NCI-H2107 treated with DMSO at 0.1 percent for 48 hours (cell line): ENCODE measurements around the gene OLFML1.
"Not testable (repeated sequence)": the region's sequence is repeated elsewhere in the genome, so short reads cannot be mapped to it uniquely, and the experiment has no call there.

Experiments used
- DNase-seq: peaks from one replicate; lab custom pipeline; 2025; ENCODE audit not compliant: unreplicated experiment; lab: John Stamatoyannopoulos, UW

OLFML1 gene

GRCh38 chr11:7511401-7511800, 26.1 kb downstream of the OLFML1 start:
- DNase-seq = peak; percentile 51

DNA sequence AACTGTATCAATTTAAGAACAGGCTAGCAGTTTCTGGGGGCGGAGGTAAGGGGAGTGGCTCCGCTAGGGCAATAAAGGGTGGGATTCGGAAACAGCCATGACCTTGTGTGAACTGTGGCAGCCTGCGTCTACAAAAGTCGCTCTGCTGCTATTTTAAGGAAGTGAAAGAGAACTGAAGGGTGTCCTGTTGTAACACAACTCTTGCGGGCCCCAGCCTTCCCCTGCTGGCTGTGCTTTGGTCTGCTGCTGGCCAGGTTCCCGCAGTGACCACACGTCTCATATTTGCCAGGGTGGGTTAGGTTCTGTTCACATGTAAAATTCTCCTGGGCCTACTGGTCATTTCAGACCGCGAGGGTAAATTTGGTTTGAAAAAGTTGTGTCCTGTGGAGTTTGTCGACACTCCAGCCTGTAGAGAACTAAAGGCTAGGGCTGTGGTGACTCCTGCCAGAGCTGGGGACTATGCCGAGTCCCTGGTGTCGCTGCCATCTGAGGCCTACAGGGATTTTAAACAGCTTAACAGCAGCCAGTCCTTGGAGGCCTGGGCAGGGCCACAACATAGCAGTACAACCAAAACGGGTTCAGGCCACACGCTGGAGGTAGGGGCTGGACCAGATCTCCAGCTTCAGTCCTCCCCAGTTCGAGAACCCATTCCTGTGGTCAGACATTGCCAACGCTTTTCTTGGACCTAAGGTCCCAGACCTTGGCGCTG, 27.4 kb downstream of the OLFML1 start:
- DNase-seq = no peak

- DNase-seq = peak; percentile 12
Observed at GRCh38 chr11:7513234-7514098, 28.2 kb downstream of the OLFML1 start, which contains the start of gene PPFIBP2. Gene PPFIBP2, plus strand, starts transcription at chr11:7513999. Its CDS starts 35,477 bp downstream, at chr11:7549476.

GRCh38 chr11:7514099-7514591, 28.8 kb downstream of the OLFML1 start:
- DNase-seq = no peak

DNA sequence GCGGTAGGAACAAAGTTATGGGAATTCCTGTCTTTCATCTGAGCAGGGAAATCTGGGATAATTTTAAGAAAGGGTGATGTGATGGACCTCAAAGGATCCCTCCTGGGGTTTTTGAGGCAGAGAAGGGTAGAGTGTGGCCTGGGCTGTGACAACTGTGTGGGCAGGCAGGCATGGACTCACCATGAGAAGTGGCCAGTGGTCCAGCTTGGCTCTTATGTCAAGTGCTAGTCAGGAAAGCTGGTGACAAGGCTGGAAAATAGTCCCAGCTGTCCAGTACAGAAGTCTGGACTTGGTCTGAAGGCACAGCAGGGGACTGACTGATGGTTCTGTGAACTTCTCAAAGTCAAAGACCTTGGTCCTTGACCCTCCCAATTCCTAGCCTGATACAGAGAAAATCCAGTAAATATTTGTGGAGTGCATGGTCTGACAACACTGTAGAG, 30.2 kb downstream of the OLFML1 start:
- DNase-seq = no peak

- no peak for DNase-seq
Observed at GRCh38 chr11:7516475-7516874, 31.2 kb downstream of the OLFML1 start.

- DNase-seq = not testable (repeated sequence)
Observed at GRCh38 chr11:7517743-7518142, 32.4 kb downstream of the OLFML1 start.

DNA sequence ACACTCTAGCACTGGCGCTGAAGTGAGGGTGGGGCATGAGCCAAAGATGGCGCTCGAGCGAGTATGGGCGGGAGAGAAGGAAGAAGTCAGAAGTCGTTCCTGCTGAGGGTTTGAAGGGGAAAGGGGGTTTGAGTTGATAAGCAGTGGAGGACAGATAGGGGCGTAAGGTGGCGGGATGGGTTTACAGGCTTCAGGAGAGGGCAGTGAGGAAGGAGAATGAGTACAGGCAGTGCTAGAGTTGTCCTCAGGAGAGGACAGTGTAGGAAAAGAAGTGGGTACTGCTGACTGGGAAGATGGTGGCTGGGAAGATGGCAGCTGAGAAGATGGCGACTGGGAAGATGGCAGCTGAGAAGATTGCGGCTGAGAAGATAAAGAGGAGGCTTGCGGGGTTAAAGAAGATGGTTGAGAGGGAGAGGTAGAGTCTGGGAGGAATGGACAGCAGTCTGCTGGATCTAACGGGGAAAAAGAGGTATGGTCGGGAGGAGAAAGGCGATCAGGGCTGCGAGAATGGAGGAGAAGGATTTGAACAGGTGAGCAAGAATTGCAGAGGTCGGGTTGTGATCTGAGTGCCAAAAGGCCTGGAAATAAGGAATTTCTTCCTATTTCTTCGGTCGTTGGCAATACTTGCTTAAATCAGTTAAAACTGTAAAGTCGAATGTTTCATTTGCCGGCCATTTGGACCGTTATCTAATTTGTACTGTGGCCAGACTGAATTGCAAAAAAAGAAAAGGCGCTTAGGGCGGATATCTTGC, 33.7 kb downstream of the OLFML1 start:
- DNase-seq = no peak

- DNase-seq = no peak
Observed at GRCh38 chr11:7520011-7520942, 35.0 kb downstream of the OLFML1 start.

DNA sequence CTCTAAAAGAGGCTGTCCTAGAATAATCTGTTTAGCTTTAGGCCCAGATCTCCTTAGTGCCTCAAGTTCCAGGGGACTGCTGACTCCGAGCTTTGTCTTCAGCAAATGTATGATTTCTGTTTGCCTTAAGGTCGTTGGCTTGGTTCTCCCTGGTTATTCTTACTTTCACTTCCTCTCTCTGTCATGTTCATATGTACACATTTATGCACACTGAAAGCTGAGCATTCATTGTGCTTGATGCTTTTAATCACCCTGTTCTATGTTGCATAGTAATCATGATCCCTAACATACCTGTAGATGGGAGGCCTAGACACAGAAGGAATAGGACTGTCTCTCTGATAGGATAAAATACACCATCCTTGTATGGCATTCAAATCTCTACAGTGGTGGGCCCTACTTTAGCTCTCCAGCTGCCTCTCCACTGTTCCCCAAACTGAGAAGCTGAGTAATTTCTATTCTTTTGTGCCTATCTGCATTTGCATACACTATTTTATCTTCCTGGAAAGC, 35.7 kb downstream of the OLFML1 start:
- DNase-seq = no peak

GRCh38 chr11:7522121-7522520, 36.8 kb downstream of the OLFML1 start:
- DNase-seq = no peak

- no peak for DNase-seq
Observed at GRCh38 chr11:7522546-7522945, 37.2 kb downstream of the OLFML1 start.

DNA sequence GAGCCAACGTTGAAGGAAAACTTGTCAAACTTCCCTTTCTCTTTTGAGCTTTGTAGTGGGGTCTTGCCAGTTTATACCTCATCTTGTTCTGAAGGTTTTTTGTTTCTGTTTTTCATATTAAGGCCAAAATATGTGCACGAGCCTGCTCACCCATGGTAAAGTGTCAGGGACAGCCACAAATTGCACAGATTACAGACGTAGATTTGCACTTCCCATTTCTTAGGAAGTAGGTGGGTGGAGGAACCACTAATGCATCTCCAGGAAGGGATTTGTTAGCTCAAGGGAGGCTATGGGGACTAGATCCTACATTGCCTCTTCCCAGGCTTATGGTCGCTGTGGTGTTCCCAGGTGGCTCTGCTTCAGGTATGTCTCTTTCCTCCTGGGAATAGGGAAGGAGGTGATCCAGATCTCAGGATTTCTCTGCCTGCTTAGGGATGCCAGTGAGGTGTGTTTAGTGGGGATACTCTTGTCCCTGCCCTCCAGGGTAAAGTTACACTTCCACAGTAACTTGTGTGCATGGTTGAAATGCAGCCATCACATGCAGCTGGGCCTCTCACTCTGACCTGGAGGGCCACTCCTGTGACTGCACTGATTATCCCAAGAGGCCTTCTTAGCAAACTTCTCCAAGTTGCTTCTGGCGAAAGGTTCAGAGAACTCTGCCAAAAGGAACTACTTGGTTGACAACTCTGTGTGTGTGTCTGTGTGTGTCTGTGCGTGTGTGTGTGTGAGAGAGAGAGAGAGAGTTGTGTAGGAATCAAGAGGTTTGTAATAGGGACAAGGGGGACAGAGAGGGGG, 38.3 kb downstream of the OLFML1 start:
- DNase-seq = no peak

GRCh38 chr11:7524462-7525235, 39.3 kb downstream of the OLFML1 start:
- no peak for DNase-seq

GRCh38 chr11:7525424-7525823, 40.1 kb downstream of the OLFML1 start:
- DNase-seq = no peak

- DNase-seq = no peak
Observed at GRCh38 chr11:7527029-7527428, 41.7 kb downstream of the OLFML1 start.

GRCh38 chr11:7528514-7529049, 43.3 kb downstream of the OLFML1 start:
- DNase-seq = no peak

- no peak for DNase-seq
Observed at GRCh38 chr11:7530013-7530640, 44.8 kb downstream of the OLFML1 start.
